OCI-LY7 (cell line): ENCODE data around the gene IPO7.

ENCODE experiments used
- EZH2phosphoT487 ChIP-seq: fragments of 200-600 bp; sonication (generic); IDR thresholded peaks from 2 replicates; pipeline ENCODE4 v1.6.1; 2018; ENCODE audit warnings: low read depth, borderline replicate concordance, mild to moderate bottlenecking, mixed run types, antibody characterized with exemption, low read length, moderate library complexity, mixed read lengths
- TF ChIP-seq, protein P1 (sequence below): fragments of 200-600 bp; sonication (generic); conservative IDR thresholded peaks from 2 replicates; pipeline ENCODE4 v1.5.1; 2014; ENCODE audit warnings: mild to moderate bottlenecking, antibody characterized with exemption, low read length, moderate library complexity, mixed read lengths

- TF ChIP-seq, protein P1, sequence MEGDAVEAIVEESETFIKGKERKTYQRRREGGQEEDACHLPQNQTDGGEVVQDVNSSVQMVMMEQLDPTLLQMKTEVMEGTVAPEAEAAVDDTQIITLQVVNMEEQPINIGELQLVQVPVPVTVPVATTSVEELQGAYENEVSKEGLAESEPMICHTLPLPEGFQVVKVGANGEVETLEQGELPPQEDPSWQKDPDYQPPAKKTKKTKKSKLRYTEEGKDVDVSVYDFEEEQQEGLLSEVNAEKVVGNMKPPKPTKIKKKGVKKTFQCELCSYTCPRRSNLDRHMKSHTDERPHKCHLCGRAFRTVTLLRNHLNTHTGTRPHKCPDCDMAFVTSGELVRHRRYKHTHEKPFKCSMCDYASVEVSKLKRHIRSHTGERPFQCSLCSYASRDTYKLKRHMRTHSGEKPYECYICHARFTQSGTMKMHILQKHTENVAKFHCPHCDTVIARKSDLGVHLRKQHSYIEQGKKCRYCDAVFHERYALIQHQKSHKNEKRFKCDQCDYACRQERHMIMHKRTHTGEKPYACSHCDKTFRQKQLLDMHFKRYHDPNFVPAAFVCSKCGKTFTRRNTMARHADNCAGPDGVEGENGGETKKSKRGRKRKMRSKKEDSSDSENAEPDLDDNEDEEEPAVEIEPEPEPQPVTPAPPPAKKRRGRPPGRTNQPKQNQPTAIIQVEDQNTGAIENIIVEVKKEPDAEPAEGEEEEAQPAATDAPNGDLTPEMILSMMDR = no peak
- no peak for TF ChIP-seq EZH2phosphoT487
Observed at GRCh38 chr11:9461063-9461759, 76.8 kb downstream of the IPO7 start.
